SK-N-DZ (cell line): ENCODE results near the gene TMOD2.

Experiments
- DNase-seq: peaks from one replicate; pipeline ENCODE4 v3.0.0-alpha.2; 2015; ENCODE audit warnings: low spot score

Gene TMOD2

GRCh38 chr15:51735228-51736010 lies 16.0 kb upstream of the TMOD2 start:
- DNase-seq = peak; percentile 57

DNA sequence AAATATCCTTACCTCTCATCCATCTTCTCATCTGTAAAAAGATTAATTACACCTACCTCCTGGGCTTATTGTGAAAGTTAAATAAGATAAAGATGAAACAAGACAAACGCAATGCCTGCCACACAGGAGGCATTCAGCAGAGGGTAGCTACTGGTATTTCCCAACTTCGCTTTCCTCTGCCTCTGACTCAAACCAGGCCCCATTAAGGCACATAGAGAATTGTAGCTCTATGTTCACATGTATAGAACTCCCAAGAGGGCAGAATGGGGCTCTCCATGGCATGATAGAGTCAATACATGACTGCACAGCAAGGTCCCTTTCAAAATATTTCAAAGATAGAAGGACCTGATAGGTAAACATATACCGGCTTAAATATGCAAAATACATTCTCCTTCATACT lies 15.3 kb upstream of the TMOD2 start:
- DNase-seq = no peak

DNA sequence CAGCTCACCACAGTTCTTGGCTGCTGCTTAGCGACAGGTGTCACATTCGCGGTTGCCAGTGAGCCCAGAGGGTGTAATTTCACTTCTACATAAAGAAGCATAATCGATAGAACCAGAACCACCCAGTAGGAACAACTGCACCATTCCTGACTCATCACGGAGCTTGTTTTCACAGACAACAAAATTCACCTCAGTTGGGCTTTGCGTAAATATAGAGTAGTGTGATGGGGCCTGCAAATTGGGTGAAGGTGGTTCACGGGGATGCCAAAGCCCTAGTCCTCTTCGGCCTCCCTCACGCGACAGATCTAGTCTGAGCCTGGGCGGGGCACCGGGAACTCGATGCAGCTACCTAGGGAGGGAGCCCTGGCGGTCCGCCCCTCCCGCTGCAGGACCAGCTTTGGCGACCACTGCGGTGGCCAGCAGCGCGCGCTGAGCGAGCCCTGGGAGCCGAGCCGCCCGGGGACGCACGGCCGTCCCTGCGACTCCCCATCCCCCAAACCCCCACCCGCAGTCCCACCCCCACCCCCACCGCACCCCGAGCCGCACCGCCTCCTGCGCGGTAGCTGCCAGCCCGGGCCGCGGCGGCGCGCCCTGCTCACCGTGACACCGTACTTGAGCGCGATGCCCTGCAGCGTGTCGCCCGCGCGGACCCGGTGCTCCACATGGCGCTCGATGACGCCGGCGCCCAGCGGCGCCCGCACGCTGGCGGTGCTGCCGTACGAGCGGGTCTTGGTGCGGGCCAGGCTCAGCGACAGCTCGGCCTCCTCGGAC lies 14.5 kb upstream of the TMOD2 start:
- DNase-seq = peak; percentile 43

DNA sequence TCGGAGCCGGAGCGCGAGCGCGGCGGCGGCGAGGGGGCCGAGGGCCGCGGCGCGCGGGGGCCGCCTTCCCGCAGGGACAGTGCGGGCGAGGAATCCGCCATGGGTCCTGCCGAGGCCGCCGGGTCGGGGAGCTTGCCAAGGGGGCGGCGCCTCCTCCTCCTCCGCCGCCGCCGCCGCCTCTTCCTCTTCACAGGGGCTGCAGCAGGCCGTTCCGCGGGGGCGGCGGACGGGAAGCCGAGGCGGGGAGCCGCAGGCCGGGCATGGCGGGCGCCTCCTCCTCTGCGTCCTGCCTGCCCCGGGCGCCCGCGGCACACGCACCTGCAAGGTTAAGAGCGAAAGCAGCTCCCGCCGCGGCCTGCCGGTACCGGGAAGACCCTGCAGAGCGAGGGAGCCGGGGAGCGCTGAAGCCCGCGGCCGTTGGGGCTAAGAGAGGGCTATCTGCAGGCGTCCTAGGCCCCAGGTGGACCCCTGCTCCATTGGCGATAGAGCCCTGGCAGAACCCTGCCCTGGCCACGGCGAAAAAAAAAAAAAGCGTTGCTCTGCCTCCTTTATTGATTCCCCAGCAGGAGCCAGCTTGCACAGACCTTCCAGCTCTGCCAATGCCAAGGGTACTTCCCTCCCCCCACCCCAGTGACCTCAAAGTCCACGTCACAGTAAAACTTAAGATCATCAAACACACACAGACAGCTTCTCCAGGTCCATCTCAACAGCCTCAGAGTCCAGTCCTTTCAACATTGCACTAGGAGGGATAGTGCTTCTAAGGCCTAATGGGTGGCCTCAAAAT lies 13.7 kb upstream of the TMOD2 start, which contains the start of gene LYSMD2:
Gene LYSMD2, minus strand, starts transcription at position 134 of the 784 bp plus-strand sequence. Its CDS starts 33 bp downstream, at position 101.
- DNase-seq = peak; percentile 28

GRCh38 chr15:51738553-51738952 lies 12.8 kb upstream of the TMOD2 start:
- no peak for DNase-seq

DNA sequence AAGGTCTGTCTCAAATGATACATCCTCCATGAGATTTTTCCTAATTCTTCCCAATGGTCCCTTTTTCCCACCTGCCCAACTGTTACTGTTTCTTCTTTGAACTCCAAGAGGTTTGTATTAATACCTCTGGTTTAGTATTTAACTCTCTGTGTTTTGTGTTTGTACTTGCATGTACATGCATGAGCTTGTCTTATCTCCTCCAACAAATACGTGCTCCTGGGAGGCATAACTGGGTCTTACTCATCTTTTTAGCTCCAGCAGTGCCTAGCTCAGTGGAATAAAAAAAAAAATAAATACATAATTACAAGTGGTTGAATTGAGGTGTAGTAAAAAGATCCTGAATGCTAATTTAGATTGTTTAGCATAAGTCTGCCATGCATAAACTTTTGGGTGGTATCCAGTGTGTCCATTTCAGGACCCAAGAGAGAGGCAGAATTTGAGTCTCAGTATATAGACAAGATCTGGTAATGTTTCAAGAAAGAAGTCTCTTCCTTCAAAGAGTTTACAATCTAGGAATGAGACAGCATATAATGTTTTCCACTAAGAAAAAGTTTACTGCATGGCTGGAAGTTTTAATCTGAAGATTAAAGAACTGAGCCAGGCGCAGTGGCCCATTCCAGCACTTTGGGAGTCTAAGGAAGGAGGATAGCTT lies 12.2 kb upstream of the TMOD2 start:
- DNase-seq = no peak

DNA sequence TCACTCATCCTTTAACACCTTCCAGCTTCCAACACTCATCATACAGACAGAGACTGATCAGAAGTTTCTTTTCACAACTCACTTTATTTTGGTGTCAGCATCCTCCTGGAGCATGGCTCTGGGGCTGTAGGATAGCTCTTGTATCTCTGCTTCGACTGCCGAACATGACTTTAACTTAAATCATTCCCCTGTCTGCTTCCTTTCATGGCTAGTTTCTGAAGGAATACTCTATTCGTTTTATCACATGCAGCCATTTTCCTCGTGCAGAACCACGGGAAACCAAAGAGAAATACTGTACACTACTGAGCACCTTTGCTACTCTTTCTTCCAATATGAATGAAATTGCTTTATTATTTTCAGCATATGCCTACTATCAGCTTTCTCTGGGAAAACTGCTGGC lies 2.1 kb upstream of the TMOD2 start:
- no peak for DNase-seq

DNA sequence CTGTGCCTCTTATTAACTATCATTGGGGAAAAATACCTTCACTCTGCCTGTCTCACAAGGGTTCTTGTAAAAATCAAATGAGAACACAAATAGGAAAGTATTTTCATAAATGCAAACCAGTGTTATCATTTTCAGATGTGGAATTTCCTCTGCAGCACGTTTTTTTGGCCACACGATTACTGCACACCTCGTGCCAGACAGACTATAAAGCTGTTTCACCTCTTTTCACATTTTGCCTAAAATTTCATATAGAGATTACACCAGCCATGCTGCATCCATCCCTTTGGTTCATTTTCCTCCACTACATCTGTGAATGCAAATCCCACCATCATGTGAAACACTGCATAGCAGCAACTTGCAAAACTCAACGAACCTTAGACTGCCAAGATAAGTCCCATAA lies 1.2 kb upstream of the TMOD2 start:
- no peak for DNase-seq

DNA sequence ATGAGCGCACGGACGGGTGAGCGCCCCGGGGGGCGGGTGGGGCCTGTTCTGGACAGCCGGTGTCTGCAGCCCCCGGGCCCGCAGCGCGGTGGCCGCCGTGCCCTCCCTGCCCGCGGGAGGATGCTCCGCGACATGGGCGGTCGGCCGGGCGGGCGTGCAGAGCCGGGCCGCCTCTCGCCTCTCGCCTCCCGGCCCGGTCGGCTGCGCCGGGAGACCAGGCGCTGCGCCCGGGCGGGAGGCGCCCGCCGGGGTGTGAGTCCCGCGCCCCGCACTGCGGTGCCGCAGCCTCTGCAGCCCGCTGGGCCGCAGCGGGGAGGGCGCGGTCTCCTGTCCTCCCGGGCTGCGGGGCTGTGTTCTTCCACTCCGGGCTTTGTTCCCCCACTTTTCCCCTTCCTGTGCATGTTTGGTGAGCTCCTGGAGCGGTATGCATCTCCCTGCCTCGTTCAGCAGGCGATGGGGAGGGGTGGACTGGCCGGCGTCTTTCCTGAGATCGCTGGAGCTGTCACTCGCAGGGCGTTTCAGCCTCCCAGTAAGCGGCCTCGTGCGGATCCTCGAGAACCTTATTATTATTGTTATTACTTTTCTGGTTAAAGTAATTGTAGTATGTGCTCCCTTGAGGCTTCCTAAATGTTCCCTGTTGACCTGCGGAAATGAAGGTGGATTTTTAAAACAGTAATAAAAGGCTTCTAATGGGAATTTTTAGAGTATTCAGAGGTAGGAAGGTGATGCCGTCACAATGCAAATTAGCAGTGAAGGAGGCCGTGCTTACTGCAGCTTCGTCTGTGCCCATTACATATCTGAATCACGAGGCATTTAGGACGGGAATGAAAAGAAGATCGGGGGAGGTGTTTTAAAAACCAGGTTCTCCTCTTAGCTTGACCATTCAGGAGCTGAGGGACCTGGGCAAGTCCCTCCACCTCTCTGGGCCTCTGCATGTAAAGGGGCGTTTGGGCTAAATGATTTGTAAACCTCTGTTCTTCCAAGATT lies 593 bp downstream of the TMOD2 start:
- peak; percentile 48 for DNase-seq

DNA sequence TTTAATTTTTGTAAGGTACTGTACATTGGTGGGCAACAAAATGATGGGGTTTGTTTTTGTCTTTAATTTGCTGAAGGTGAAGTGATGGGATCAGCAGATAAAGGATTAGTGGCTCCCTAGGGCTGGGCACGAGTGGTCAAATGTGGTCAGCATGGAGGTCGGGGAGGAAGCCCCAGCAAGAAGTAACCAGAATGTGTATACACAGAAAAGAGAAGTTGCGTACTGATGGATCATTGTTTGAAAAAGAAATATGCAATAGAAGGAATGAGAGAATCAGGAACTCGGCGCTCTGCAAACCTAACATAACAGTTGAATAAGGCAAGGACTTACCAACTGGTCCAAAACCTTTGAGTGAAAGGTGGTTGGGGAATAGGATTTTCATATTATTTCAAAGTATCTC lies 1.5 kb downstream of the TMOD2 start:
- no peak for DNase-seq

GRCh38 chr15:51754267-51754666 lies 2.9 kb downstream of the TMOD2 start:
- no peak for DNase-seq

- no peak for DNase-seq
Observed at GRCh38 chr15:51755790-51756189, 4.4 kb downstream of the TMOD2 start.

- DNase-seq = no peak
Observed at GRCh38 chr15:51756482-51756881, 5.1 kb downstream of the TMOD2 start.

GRCh38 chr15:51757450-51757849 lies 6.1 kb downstream of the TMOD2 start:
- no peak for DNase-seq

- no peak for DNase-seq
Observed at GRCh38 chr15:51758645-51759044, 7.2 kb downstream of the TMOD2 start.

DNA sequence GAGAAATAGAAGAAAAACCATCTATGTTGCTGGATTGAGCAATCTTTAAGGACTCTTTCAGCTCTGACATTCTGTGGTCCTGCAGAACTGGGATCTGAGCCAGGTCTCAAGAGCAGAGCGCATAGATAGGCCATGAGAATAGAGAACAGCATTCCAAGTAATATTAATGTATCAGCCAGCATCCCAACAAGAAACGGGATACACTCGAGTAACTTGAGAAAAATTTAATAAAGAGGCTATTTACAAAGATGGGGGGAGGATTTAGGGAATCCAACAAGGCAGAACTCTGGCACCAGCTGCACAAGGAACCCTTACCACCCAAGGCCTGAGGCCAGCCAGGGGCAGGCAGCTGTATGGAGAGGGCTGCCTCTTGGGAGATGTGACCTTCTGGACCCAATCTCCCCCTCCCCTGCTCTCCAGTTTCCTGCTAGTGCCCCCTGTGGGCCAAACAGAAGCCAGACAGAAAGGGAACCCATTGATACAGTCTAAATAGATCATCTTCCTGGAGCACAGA lies 8.2 kb downstream of the TMOD2 start:
- no peak for DNase-seq

DNA sequence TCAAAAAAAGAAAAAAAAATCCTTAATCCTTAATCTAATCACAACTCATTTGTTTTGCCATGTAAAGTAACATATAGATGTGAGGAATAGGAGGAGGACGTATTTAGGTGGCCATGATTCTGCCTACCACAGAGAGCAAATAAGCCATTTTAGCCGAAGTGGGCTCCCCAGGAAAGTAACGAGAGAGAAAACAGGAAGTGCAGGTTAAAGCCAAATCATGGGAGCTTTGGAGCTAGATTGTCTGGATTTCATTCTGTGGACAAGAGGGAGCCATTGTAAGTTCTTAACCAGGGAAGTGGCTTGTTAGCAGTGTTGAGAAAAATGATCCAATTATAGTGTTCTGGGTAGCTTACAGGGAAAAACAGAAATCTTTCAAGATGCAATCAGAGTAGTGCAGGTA lies 9.4 kb downstream of the TMOD2 start:
- peak; percentile 26 for DNase-seq

GRCh38 chr15:51765751-51766150 lies 14.4 kb downstream of the TMOD2 start:
- DNase-seq = no peak

DNA sequence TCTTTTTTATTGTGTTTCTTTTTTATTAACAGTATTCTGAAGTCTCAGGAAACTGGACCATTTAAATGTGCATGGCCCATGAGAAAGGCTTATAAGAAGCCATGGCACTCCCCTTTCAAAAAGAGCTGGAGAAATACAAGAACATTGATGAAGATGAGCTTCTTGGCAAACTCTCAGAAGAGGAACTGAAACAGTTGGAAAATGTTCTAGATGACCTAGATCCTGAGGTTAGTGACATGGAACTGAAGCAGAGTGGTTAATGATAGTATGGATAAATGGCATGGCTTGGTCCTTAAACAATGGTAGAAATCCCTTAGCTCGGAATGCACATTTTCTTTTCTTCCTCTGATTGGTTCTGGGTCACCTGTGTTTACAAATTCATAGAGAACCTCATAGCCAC lies 14.9 kb downstream of the TMOD2 start:
- DNase-seq = no peak

- DNase-seq = no peak
Observed at GRCh38 chr15:51768018-51768417, 16.6 kb downstream of the TMOD2 start.
